Measurements from ENCODE around the gene SARDH. TPM values are rescaled to one million over a fixed set of nuclear protein-coding genes. Genes with fewer than 3 reads are reported as not detected.

SARDH gene
- polyA plus RNA-seq, 1 donor from 2014 or later = not detected

GRCh38 chr9:133725886-133726285 is 12.3 kb downstream of the SARDH start:
- Histone ChIP-seq H3K9me2 (ENCODE audit: insufficient read depth, low read length) (no peaks in the 10 kb centered on the region), H3K4me3 (ENCODE audit: low read length) (no peak overlapping the region), H3K9me3 (ENCODE audit: low read length) (no peaks in the 10 kb centered on the region), H3K27ac (ENCODE audit: low read length) (no peak overlapping the region), H2AFZ (ENCODE audit: low read depth, low read length) (no peak overlapping the region), H4K20me1 (ENCODE audit: insufficient read depth) (no peaks in the 10 kb centered on the region), H3K27me3 (ENCODE audit: insufficient read depth, low read depth, low read length) (no peaks in the 10 kb centered on the region), H3K79me2 (replicated peaks; ENCODE audit: insufficient read depth, low read length) (no peaks in the 10 kb centered on the region), H3K4me2 (ENCODE audit: low read length) (no peak overlapping the region), H3K9ac (ENCODE audit: low read length) (no peak overlapping the region), H3K36me3 (ENCODE audit: insufficient read depth, low read length) (no peaks in the 10 kb centered on the region), H3F3A (ENCODE audit: insufficient read depth, low read length, poor library complexity, severe bottlenecking) (no peaks in the 10 kb centered on the region)
- TF ChIP-seq TAF1 (IDR thresholded peaks at IDR 0.05; ENCODE audit: low read depth) (no peak), EP300 (conservative IDR thresholded peaks at IDR 0.05; ENCODE audit: poor library complexity, severe bottlenecking) (no peak), CTCF (IDR thresholded peaks at IDR 0.05; ENCODE audit: poor library complexity, severe bottlenecking) (no peak), SMC3 (conservative IDR thresholded peaks at IDR 0.05; ENCODE audit: poor library complexity) (no peak), MXI1 (conservative IDR thresholded peaks at IDR 0.05; ENCODE audit: poor library complexity, severe bottlenecking) (no peak), POLR2AphosphoS5 (IDR thresholded peaks at IDR 0.05) (no peak), RAD21 (conservative IDR thresholded peaks at IDR 0.05) (no peak)

GRCh38 chr9:133718563-133719315 is 19.4 kb downstream of the SARDH start:
- TF ChIP-seq EZH2 (IDR thresholded peaks at IDR 0.05; ENCODE audit: borderline replicate concordance, insufficient read depth, low read length, poor library complexity, severe bottlenecking) (no peak), RAD21 (conservative IDR thresholded peaks at IDR 0.05) (no peak), TAF1 (IDR thresholded peaks at IDR 0.05; ENCODE audit: low read depth) (no peak), EP300 (conservative IDR thresholded peaks at IDR 0.05; ENCODE audit: poor library complexity, severe bottlenecking) (no peak)
- no peak overlapping the region for H3K4me2 ChIP-seq (ENCODE audit: low read length)
- H3K36me3 ChIP-seq (ENCODE audit: insufficient read depth, low read length) = no peaks in the 10 kb centered on the region
- no peaks in the 10 kb centered on the region for H3F3A ChIP-seq (ENCODE audit: insufficient read depth, low read length, poor library complexity, severe bottlenecking)
- no peaks in the 10 kb centered on the region for H3K27me3 ChIP-seq (ENCODE audit: insufficient read depth, low read depth, low read length)
- H3K79me2 ChIP-seq (replicated peaks; ENCODE audit: insufficient read depth, low read length) = no peaks in the 10 kb centered on the region
- no peak overlapping the region for H3K9ac ChIP-seq (ENCODE audit: low read length)
- no peaks in the 10 kb centered on the region for H4K20me1 ChIP-seq (ENCODE audit: insufficient read depth)
- no peaks in the 10 kb centered on the region for H3K9me2 ChIP-seq (ENCODE audit: insufficient read depth, low read length)
- H3K4me3 ChIP-seq (ENCODE audit: low read length) = no peak overlapping the region
- no peak overlapping the region for H3K27ac ChIP-seq (ENCODE audit: low read length)
- H3K9me3 ChIP-seq (ENCODE audit: low read length) = no peaks in the 10 kb centered on the region
- H2AFZ ChIP-seq (ENCODE audit: low read depth, low read length) = no peak overlapping the region

GRCh38 chr9:133717113-133718031 is 20.8 kb downstream of the SARDH start:
- Histone ChIP-seq H3K4me2 (ENCODE audit: low read length) (no peak overlapping the region), H3K27ac (ENCODE audit: low read length) (no peak overlapping the region), H2AFZ (ENCODE audit: low read depth, low read length) (no peak overlapping the region), H3K9me3 (ENCODE audit: low read length) (no peaks in the 10 kb centered on the region), H3K9ac (ENCODE audit: low read length) (no peak overlapping the region), H3K36me3 (ENCODE audit: insufficient read depth, low read length) (no peaks in the 10 kb centered on the region), H3K79me2 (replicated peaks; ENCODE audit: insufficient read depth, low read length) (no peaks in the 10 kb centered on the region), H3F3A (ENCODE audit: insufficient read depth, low read length, poor library complexity, severe bottlenecking) (no peaks in the 10 kb centered on the region), H3K9me2 (ENCODE audit: insufficient read depth, low read length) (no peaks in the 10 kb centered on the region), H4K20me1 (ENCODE audit: insufficient read depth) (no peaks in the 10 kb centered on the region), H3K27me3 (ENCODE audit: insufficient read depth, low read depth, low read length) (no peaks in the 10 kb centered on the region), H3K4me3 (ENCODE audit: low read length) (no peak overlapping the region)
- TF ChIP-seq TAF1 (IDR thresholded peaks at IDR 0.05; ENCODE audit: low read depth) = no peak
- no peak for TF ChIP-seq MXI1 (conservative IDR thresholded peaks at IDR 0.05; ENCODE audit: poor library complexity, severe bottlenecking)
- no peak for TF ChIP-seq EP300 (conservative IDR thresholded peaks at IDR 0.05; ENCODE audit: poor library complexity, severe bottlenecking)
- no peak for TF ChIP-seq POLR2AphosphoS5 (IDR thresholded peaks at IDR 0.05)
- no peak for TF ChIP-seq REST (IDR thresholded peaks at IDR 0.05; ENCODE audit: borderline replicate concordance)
- TF ChIP-seq EZH2 (IDR thresholded peaks at IDR 0.05; ENCODE audit: borderline replicate concordance, insufficient read depth, low read length, poor library complexity, severe bottlenecking) = no peak
- no peak for TF ChIP-seq RAD21 (conservative IDR thresholded peaks at IDR 0.05)
- TF ChIP-seq CTCF (IDR thresholded peaks at IDR 0.05; ENCODE audit: poor library complexity, severe bottlenecking) = no peak
- TF ChIP-seq SMC3 (conservative IDR thresholded peaks at IDR 0.05; ENCODE audit: poor library complexity) = no peak

All from neural cell (in vitro differentiated cells).